ENCODE measurements around the gene NWD2. TPM values are rescaled to one million over a fixed set of nuclear protein-coding genes. Genes with fewer than 3 reads are reported as not detected.

NWD2 gene
- total RNA-seq, 1 experiment from 2014 or later: not detected

DNA sequence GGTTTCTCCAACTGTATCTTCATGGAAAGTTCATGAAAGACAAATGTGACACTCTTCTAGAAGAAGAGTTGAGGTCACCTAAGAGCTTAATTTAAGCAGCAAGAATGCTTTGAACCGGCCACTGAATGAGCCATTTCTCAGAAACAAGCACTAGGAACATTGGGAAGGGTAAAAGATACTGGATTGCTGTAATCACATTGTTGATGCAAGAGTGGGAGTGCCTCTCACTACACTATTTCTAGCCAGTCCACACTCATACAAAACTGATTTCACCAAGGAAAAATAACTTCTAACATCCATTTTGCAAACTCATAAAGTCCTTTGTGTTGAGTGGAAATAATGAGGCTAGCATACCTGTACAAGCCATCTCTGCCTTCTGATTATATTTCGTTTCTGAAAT lies 221.3 kb downstream of the NWD2 start:
- TF ChIP-seq CTCF (conservative IDR thresholded peaks at IDR 0.05): no peak
- H3K9me3 Mint-ChIP-seq: no peaks in the 10 kb centered on the region

More for the DNA sequence above, 221.3 kb downstream of the NWD2 start:
- Mint-ChIP-seq H3K4me3 (no peak overlapping the region), H3K4me1 (peaks cover 3 to 5% of the 10 kb centered on the region in 2 experiments), H3K27ac (no peak overlapping the region), H3K36me3 (ENCODE audit: insufficient read depth in 1 of 3, low read depth in 3 of 3) (no peaks in the 10 kb centered on the region), H3K27me3 (ENCODE audit: low read depth) (peaks cover 4% of the 10 kb centered on the region)
- H2BK12ac ChIP-seq (ENCODE audit: insufficient read length, low read depth, low read length): no peak overlapping the region
- no peak overlapping the region for H2AK5ac ChIP-seq (ENCODE audit: insufficient read length, low read length)
- H2BK20ac ChIP-seq (ENCODE audit: low read depth, low read length, poor library complexity, severe bottlenecking): no peak overlapping the region
- no peaks in the 10 kb centered on the region for H3K79me2 ChIP-seq (ENCODE audit: insufficient read depth, low read length)
- no CpG with 5 or more reads among the region's 2 CpGs for WGBS (ENCODE audit: extremely low coverage, insufficient read length, low lambda C conversion rate)
- H3T11ph ChIP-seq (ENCODE audit: low read length): no peak overlapping the region
- no peak for DNase-seq
- no peaks in the 10 kb centered on the region for H3K23me2 ChIP-seq (ENCODE audit: insufficient read length, low read depth, low read length, poor library complexity, severe bottlenecking)
- no peak overlapping the region for H3K56ac ChIP-seq (ENCODE audit: insufficient read length, low read depth, low read length)
- no peak overlapping the region for H4K8ac ChIP-seq (replicated peaks; ENCODE audit: insufficient read length, low read depth, low read length)
- H3K9me3 ChIP-seq (ENCODE audit: control insufficient read depth, low read depth, low read length): no peaks in the 10 kb centered on the region
- no peak overlapping the region for H3K4ac ChIP-seq (ENCODE audit: low read depth, low read length)
- no peak overlapping the region for H3K14ac ChIP-seq (ENCODE audit: insufficient read depth, low read length)
- H2AFZ ChIP-seq (ENCODE audit: low read length): no peak overlapping the region
- H3K4me2 ChIP-seq (ENCODE audit: insufficient read depth, insufficient read length, low read length): no peak overlapping the region
- H3K4me1 ChIP-seq (ENCODE audit: insufficient read depth, low read length): no peaks in the 10 kb centered on the region
- no peak overlapping the region for H4K91ac ChIP-seq (ENCODE audit: insufficient read length, low read depth, low read length)
- no peak overlapping the region for H3K9ac ChIP-seq (ENCODE audit: extremely low read depth, insufficient read length, low read length)
- no peak overlapping the region for H4K5ac ChIP-seq (ENCODE audit: insufficient read length, low read depth, low read length)
- H4K20me1 ChIP-seq (ENCODE audit: control insufficient read depth, insufficient read depth, insufficient read length): no peaks in the 10 kb centered on the region
- H2BK120ac ChIP-seq (ENCODE audit: low read depth, low read length, poor library complexity, severe bottlenecking): no peak overlapping the region
- no peaks in the 10 kb centered on the region for H3K79me1 ChIP-seq (ENCODE audit: insufficient read depth, low read depth, low read length, poor library complexity, severe bottlenecking)
- H3K27ac ChIP-seq (ENCODE audit: insufficient read length, low read depth, low read length): no peak overlapping the region
- no peak overlapping the region for H3K18ac ChIP-seq (ENCODE audit: insufficient read length, low read depth, low read length)
- H2BK15ac ChIP-seq (ENCODE audit: low read depth, low read length): no peak overlapping the region
- no peak overlapping the region for H2BK5ac ChIP-seq (ENCODE audit: insufficient read length, low read length)
- H3K27me3 ChIP-seq (ENCODE audit: insufficient read depth, low read length): no peaks in the 10 kb centered on the region
- no peak overlapping the region for H3K23ac ChIP-seq (ENCODE audit: insufficient read length, low read depth, low read length)

Measured in H9 (cell line).